ENCODE measurements around the gene TMEM167A.

GRCh38 chr5:83099001-83099400, 21.8 kb upstream of the TMEM167A start:
- TF ChIP-seq, protein P1, sequence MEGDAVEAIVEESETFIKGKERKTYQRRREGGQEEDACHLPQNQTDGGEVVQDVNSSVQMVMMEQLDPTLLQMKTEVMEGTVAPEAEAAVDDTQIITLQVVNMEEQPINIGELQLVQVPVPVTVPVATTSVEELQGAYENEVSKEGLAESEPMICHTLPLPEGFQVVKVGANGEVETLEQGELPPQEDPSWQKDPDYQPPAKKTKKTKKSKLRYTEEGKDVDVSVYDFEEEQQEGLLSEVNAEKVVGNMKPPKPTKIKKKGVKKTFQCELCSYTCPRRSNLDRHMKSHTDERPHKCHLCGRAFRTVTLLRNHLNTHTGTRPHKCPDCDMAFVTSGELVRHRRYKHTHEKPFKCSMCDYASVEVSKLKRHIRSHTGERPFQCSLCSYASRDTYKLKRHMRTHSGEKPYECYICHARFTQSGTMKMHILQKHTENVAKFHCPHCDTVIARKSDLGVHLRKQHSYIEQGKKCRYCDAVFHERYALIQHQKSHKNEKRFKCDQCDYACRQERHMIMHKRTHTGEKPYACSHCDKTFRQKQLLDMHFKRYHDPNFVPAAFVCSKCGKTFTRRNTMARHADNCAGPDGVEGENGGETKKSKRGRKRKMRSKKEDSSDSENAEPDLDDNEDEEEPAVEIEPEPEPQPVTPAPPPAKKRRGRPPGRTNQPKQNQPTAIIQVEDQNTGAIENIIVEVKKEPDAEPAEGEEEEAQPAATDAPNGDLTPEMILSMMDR (IDR thresholded peaks at IDR 0.05), result no peak
- no peak for TF ChIP-seq POLR2A (IDR thresholded peaks at IDR 0.05)

Data from Peyer's patch (tissue), 4 donors.